Lower leg skin (tissue), 4 donors: Measurements from ENCODE around the gene PER3. TPM values are rescaled to one million over a fixed set of nuclear protein-coding genes. Genes with fewer than 3 reads are reported as not detected.
A peak's percentile ranks its signal among the peaks of the same experiment; 100 is the strongest.

ENCODE experiments used
- DNase-seq, 2 donors: peaks; one replicate each; pipeline ENCODE4 v3.0.0-alpha.2; 2019; ENCODE audit warnings: low spot score in 2 of 2
- H3K4me3 ChIP-seq: fragments of 200-600 bp; sonication (generic); 2 replicates; pipeline ENCODE4 v1.5.1; 2017; ENCODE audit warnings: mild to moderate bottlenecking, low read depth; ENCODE audit not compliant: poor library complexity, severe bottlenecking
- CTCF ChIP-seq, 3 donors: fragments of 450-650 bp; IDR thresholded peaks; one replicate each; pipeline ENCODE4 v1.5.1; 2016; ENCODE audit warnings: antibody characterized with exemption in 3 of 3, mild to moderate bottlenecking in 3 of 3, moderate library complexity in 2 of 3
- POLR2A ChIP-seq, 2 donors: fragments of 450-650 bp; IDR thresholded peaks; one replicate each; pipeline ENCODE4 v1.6.1; 2016 to 2017; ENCODE audit warnings: antibody characterized with exemption in 2 of 2, mild to moderate bottlenecking in 1 of 2, moderate library complexity in 1 of 2
- WGBS, 2 donors: methylation state at CpG; one replicate each; pipeline ENCODE4 v1.1.5; 2018; 5-methylcytosine and 5-hydroxymethylcytosine counted together
- intact Hi-C: fragments of 100-400 bp; cut with DNase I; formaldehyde crosslinking; loops from one replicate; pipeline ENCODE4 v1.15.0; 2023; ENCODE audit warnings: low total_unique reads
- total RNA-seq, 4 donors: library from RNA; depleted of rRNA; stranded (reverse); fragments of >200 nt; gene quantifications; one replicate each; pipeline ENCODE4 v1.1.0, GENCODE V29; 2016

Gene PER3
- total RNA-seq, 4 donors from 2014 or later: 14.3 to 22.5 (median 19.3) TPM

- WGBS, 2 donors: 56 to 58% methylated on average over 5 of the region's 5 CpGs
- intact Hi-C loops: no loop called here
- TF ChIP-seq CTCF (IDR thresholded peaks at IDR 0.05): no peak
- TF ChIP-seq POLR2A (IDR thresholded peaks at IDR 0.05): no peak
- no peak overlapping the region for H3K4me3 ChIP-seq
- DNase-seq: no peak
Measured at GRCh38 chr1:7749126-7749525, 35.0 kb upstream of the PER3 start.

- TF ChIP-seq CTCF (IDR thresholded peaks at IDR 0.05) (no peak), POLR2A (IDR thresholded peaks at IDR 0.05) (no peak)
- DNase-seq: no peak
- intact Hi-C loops: no loop called here
- WGBS, 2 donors: 88 to 92% methylated on average over 11 of the region's 11 CpGs
- H3K4me3 ChIP-seq: no peak overlapping the region
Measured at GRCh38 chr1:7751174-7751573, 32.9 kb upstream of the PER3 start.

GRCh38 chr1:7752512-7753417 is 31.3 kb upstream of the PER3 start:
- 29 to 32% methylated on average over 18 of the region's 18 CpGs for WGBS, 2 donors
- no peak overlapping the region for H3K4me3 ChIP-seq
- DNase-seq: peak in 1 of 2 donors; percentile 75

DNA sequence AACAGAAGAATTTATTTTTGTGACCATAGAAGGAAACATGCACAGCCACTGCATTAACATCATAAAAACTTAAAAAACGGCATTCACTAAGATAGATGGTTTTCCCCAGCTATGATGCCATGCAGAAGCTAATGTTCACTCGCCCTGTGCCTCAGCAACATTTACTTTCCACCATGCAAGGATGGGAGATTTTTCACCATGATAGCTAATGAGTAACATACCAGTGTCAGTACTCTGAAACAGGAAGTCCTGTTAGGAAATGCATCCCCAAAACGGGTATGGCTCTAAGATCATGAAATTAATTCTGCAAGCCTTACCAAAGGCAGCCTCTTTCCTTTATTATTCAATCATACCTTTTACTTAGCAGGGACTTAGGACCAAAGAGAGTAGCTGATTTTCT is 30.4 kb upstream of the PER3 start:
- no peak overlapping the region for H3K4me3 ChIP-seq
- WGBS, 2 donors: 59 to 86% methylated on average over 3 of the region's 3 CpGs
- no peak for TF ChIP-seq POLR2A (IDR thresholded peaks at IDR 0.05)
- no peak for TF ChIP-seq CTCF (IDR thresholded peaks at IDR 0.05)
- intact Hi-C loops: loop anchor here (2.0 kb wide), 1 partner anchor 85 kb away; no protein-coding TSS in a partner anchor
- DNase-seq: no peak

More at GRCh38 chr1:7752512-7753417, 31.3 kb upstream of the PER3 start:
- TF ChIP-seq POLR2A (IDR thresholded peaks at IDR 0.05): no peak
- peak in 1 of 3 donors; percentile 43 for TF ChIP-seq CTCF (IDR thresholded peaks at IDR 0.05)
- intact Hi-C loops: loop anchor here (2.0 kb wide), 1 partner anchor 84 kb away; no protein-coding TSS in a partner anchor

DNA sequence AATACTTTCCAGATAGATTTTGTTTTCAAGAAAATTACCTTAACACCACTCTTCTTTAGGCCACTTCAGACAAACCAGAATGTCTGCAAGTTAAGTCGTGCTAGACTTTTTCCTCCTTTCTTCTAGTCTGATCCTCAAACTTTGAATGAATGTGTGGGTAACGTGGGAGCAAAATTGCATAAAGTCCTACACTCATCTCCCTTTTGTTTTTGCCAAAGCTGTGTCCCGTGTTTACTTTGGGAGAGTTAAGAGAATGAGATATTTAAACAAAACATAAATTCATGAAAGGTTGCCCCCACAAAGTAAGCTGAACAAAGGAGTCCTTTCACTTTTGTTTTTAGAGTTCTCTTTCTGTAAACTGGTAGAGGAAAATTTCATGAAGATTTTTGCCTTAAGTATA is 29.9 kb upstream of the PER3 start:
- H3K4me3 ChIP-seq: no peak overlapping the region
- DNase-seq: no peak
- intact Hi-C loops: no loop called here
- no peak for TF ChIP-seq CTCF (IDR thresholded peaks at IDR 0.05)
- no peak for TF ChIP-seq POLR2A (IDR thresholded peaks at IDR 0.05)
- WGBS, 2 donors: 69 to 80% methylated on average over 3 of the region's 3 CpGs
